Stimulated activated CD4-positive, alpha-beta T cell treated with anti-CD3 and anti-CD28 coated beads, Interleukin-12 subunit alpha, Interleukin-12 subunit beta, amount 100 ng/mL, for 4 hours (primary cell): Measurements from ENCODE around the gene SLC6A12.
"Not testable (repeated sequence)": the region's sequence is repeated elsewhere in the genome, so short reads cannot be mapped to it uniquely, and the experiment has no call there.

Experiments used
- DNase-seq: peaks from one replicate; pipeline ENCODE4 v3.0.0-alpha.2; 2020

Gene SLC6A12

GRCh38 chr12:214003-214741 is at the start of gene SLC6A12:
SLC6A12 (minus strand) TSS chr12:214157; CDS start chr12:209986, 4,171 bp downstream.
- DNase-seq: no peak

DNA sequence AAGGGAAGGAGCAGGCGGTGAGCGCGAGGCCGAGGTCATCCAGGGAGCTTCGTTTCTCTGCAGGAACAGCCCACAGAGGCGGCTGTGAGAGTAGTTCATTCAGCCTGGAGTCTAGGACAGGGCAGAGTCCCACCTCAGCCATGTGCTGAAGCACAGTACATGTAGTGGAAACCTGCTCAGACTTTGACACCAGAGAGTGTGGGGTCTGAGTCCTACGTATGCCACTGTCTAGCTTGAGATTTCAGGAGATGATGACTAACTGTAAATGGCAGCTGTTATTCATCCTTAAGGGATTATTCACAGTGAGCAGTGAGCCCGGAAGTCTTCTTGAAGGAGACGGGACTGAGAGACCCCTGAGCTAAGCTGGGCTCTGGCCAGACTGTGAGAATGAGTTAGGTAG is 49.6 kb upstream of the SLC6A12 start:
- DNase-seq: no peak

DNA sequence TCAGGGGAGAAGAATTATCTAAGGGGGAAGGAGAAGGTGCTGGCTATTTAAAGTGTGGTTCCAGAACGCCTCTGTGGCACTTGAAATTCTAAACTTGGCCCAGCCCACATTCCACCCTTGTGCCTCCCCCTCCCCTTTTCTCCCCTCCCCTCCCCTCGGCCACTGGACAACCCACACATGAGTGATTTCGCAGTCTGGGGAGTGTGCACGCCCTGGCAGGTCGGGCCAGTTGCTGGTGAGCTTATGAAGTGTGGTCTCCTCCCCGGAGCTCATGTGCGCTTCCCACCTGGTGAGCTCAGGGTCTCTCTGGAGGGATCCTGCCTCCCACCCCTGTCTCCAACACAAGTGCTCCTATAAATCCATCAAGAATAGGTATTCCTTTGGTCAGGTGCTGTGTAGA is 48.9 kb upstream of the SLC6A12 start, which contains the start of gene SLC6A13:
TSS of gene SLC6A13 (minus strand) at position 20 of the 400 bp plus-strand sequence. CDS start 2,784 bp downstream, outside the sequence.
- DNase-seq: no peak

DNA sequence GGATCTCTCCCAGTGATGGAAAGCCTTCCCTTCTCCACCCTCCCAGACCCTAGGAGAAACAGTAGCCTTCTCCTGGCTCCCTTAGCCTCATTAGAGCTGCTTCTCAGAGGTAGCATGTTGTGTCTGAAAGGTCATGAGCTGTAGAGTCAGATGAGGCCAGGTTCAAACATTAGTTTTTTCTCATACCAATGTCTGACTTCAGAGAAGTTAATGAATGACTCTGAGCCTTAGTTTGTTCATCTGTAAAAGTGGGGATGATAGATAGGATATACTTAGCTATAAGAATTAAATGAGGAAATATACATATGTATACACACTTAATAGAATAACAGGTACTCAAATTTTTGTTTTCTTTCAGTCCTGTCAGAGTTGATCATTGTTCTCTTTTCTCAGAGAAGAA is 48.2 kb upstream of the SLC6A12 start:
- DNase-seq: no peak

DNA sequence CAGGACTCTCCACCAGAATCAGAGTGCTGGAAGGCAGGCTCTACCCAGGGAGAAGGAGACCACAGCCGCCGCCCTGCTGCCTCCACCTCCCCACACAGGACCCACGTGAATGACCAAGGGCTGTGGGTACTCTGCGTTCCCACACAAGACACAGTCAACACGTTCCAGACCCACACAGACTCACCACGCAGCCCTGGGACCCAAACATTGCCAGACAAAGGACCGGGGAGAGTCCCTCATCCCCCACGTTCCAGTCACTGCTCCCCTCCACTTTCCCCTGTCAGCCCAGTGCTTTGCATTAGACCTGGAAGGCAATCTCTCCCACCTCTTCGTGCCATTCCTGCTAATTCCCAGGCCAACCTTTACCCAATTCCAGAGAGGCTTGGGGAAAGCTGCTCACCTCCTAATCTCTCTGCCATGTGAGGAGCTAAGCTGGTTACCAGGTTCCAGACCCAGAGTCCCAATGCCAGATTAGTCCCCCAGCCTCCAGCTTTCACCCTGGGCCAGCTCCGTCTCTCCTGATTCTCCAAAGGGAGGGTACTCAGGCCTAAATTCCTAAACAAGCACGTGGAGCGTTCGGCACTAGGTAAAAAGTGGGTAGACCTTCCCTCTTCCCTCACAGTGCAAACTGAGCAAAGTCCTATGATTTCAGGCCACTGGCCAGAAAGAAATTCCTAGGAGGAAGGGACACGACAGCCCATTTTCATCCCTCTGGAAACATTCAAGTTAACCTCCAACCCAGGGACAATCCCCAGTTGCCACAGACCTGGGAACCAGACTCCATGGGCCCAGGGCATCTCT is 43.8 kb upstream of the SLC6A12 start:
- no peak for DNase-seq

GRCh38 chr12:256958-257357 is 43.0 kb upstream of the SLC6A12 start:
- DNase-seq: no peak

GRCh38 chr12:256225-256624 is 42.3 kb upstream of the SLC6A12 start:
- no peak for DNase-seq

DNA sequence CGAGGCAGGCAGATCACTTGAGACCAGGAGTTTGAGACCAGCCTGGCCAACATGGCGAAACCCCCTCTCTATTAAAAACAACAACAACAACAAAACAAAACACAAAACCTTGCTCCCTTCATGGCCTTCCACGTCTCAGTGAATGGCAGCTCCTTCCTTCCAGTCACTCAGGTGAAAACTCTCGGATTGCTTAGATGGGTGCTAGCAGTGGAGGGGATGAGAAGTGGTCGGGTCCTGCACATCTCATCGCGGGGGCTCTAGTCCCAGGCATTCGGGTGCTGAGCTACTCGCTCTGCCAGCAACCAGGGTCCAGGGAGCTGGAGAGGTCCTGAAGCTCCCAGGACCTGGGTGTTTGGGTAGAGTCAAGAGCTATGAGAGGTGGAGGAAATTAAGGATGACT is 41.0 kb upstream of the SLC6A12 start:
- no peak for DNase-seq

- DNase-seq: no peak
These were observed 40.1 kb upstream of the SLC6A12 start for GRCh38 chr12:254039-254438.

DNA sequence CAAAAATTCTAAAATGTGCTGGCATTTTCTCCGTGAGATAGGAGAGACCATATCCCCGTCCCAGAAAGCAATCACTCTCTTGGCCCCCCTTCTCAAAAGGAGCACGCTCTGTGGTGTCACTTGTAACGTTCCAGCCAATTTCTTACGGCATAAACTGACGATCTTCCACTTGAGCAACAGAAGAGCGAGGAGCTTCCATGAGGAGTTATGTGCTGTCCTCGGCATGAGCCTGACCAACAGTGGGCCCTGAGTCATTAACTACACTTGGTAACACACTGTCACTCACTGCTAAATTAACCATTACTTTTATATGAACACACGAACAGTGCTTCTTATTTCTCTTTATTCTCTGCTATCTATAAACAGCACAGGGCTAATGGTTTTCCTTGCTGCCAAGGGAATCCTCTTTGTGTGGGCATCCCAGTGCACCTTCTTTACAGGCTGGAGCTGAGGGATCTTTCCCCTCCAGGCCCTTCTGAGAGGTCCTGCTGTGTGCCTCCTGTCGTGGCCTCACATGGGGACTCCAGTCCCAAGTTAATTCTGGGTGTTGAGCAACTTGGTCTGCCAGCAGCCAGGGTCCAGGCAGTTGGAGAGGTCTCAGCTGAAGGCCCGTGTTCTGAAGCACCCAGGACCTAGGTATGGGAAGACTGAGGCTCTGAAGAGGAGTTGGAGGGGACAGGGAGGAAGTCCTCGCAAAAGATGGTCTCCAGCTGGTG is 39.3 kb upstream of the SLC6A12 start:
- DNase-seq: no peak

DNA sequence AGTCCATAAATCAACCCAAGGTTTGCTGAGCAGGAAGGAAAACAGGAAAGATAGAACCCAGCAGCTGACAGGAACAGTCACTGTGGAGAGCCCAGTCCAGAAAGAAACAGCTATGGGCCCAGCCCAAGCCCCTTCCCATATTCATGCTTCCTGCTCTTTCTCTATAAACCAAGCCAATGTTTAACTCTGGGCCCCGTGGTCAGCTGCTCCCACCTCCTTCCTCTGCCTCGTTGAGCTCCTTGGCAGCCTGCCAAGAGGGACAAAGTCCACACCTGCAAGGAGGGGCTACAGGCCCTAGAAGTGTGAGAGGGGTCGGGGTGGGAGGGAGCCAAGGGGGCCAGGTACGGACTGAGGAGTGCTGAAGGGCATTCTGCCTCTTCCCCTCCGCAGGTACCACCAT is 38.7 kb upstream of the SLC6A12 start:
- DNase-seq: no peak

DNA sequence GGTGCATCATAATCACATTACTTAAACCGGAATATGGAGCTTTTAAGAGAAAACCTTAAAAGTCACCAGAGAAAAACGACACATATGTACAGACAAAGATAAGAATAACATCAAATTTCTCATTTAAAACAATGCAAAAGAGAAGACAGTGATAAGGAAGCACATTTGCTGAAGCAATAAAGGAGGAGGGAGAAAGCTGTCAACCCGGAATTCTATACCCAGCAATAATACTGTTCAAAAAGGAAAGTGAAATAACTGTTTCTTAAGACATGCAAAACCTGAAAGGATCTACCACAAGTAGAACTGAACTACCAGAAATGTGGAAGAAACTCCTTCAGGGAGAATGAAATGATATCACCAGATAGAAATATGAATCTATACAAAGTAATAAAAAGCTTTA is 33.3 kb upstream of the SLC6A12 start:
- no peak for DNase-seq

GRCh38 chr12:243381-243780 is 29.4 kb upstream of the SLC6A12 start:
- DNase-seq: no peak

GRCh38 chr12:242496-242895 is 28.5 kb upstream of the SLC6A12 start:
- no peak for DNase-seq

DNA sequence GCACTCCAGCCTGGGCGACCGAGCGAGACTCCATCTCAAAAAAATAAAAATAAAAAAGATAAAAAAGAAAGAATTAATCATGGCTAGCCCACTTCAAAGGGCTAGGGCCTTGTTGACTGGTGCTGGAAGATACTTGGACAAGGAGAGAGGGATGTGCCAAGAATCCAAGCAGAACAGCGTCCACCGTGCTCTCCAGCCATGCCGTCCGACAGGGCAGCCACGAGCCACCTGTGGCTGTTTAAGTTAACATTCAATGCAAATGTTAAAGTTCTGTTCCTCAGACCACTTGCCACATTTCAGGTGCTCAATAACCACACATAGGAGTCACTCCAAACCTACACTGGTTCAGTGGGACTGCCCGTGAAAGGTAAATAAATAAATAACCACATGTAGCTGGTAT is 27.3 kb upstream of the SLC6A12 start:
- DNase-seq: no peak

DNA sequence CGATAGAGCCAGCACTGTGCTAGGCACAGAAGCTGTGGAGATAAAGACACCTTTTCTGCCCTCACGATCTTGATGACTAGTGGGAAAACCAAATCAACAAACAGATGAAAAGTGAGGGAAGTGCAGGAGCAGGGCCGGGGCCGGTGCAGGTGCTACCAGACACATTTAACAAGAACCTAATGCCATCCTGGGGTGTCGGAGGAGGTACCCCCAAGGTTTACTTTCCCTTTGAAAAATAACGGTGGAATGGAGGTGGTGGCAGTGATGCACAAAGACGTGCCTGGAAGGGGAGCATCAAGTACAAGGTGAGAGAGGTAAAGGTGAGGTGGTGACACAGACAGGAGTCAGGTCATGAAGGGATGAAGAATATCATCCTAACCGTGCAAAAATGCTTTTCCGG is 26.6 kb upstream of the SLC6A12 start:
- no peak for DNase-seq

DNA sequence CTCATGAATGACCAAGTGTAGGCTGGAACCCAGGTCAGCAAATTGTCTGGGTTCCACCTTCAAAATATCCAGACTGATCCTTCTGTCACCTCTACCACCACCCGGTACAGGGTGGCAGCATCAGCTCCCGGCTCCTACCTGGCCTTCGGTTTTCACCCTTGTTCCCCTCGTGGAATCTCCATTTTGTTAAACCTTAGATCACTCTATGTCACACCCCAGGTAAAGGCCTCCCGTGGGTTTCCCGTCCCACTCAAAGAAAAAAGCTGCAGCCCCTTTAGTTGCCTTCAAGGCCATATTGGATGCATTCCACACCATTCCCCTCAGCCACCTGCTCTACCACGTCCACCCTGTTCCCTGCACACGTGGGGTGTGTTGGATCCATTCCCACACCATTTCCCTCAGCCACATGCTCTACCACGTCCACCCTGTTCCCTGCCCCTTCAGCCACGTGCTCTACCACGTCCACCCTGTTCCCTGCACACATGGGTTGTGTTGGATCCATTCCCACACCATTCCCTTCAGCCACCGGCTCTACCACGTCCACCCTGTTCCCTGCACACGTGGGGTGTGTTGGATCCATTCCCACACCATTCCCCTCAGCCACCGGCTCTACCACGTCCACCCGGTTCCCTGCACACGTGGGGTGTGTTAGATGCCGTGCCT is 24.9 kb upstream of the SLC6A12 start:
- DNase-seq: no peak

GRCh38 chr12:238116-238515 is 24.2 kb upstream of the SLC6A12 start:
- DNase-seq: no peak

GRCh38 chr12:237026-237815 is 23.3 kb upstream of the SLC6A12 start:
- no peak for DNase-seq

DNA sequence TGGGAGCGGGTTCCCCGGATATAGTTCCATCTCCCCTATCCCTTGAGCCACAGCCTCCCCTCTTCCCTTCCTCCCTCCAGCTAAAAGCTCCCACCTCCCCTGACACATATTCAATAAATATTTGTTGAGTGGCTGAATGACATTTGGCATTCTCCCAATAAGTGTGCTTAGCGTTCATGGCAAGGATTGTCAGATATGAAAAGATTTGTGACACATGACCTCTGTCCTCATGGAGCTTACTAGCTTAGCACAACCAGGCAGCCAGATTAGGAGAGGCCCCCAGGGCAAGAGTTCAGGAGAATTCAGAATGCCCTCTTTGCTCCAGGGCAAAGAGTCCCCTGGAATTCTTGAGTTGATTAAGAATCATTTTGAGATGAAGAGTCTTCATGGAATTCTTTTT is 22.5 kb upstream of the SLC6A12 start:
- no peak for DNase-seq

- DNase-seq: not testable (repeated sequence)
These were observed 22.0 kb upstream of the SLC6A12 start for GRCh38 chr12:235967-236366.

DNA sequence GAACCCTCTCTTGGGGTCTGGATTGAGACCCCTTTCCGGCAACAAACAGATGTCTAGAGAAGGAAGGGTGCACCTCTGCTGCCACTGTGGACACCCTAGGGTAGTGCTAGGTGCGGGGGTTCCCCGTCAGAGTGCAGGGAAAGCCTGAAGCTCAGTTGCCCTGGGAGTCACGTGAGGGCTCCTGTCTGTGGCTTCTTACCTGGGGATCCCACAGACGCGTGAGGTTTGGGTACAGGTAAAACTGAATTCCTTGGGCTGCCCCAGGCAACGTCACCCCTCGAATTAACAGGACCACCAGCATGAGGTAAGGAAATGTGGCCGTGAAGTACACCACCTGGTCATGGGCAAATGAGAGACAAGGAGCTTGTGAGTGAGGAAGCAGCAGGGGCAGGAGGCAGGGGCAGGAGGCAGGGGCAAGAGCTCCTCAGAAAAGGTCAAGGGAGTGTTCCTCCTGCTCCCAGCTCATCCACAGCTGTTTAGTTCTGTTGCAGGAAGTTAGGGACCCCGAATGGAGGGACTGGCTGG is 21.0 kb upstream of the SLC6A12 start:
- no peak for DNase-seq
